Activated CD8-positive, alpha-beta T cell treated with anti-CD3 and anti-CD28 coated beads for 36 hours (primary cell): ENCODE measurements around the gene BNIP1. TPM values are rescaled to one million over a fixed set of nuclear protein-coding genes. Genes with fewer than 3 reads are reported as not detected.
"Not testable (repeated sequence)": the region's sequence is repeated elsewhere in the genome, so short reads cannot be mapped to it uniquely, and the experiment has no call there.

Source experiments
- ATAC-seq: fragments of 200-7000 bp; cut with Tn5 transposase; one replicate; pipeline ENCODE4 v1.10.0; 2021; ENCODE audit warnings: mild to moderate bottlenecking, moderate library complexity
- CTCF ChIA-PET: fragments of 350-600 bp; sonication (Branson Sonifier 250); formaldehyde crosslinking; loops from one replicate; lab custom pipeline; 2021; ENCODE audit warnings: antibody characterized with exemption; lab: Charles Lee
- POLR2A ChIA-PET: fragments of 350-600 bp; sonication (Branson Sonifier 250); formaldehyde crosslinking; loops from one replicate; lab custom pipeline; 2021; ENCODE audit warnings: antibody characterized with exemption; lab: Charles Lee
- DNase-seq: peaks from one replicate; pipeline ENCODE4 v3.0.0-alpha.2; 2020
- H3K27ac Mint-ChIP-seq: one replicate; pipeline ENCODE4 v1.8.0; 2021; ENCODE audit warnings: mild to moderate bottlenecking, mixed read lengths
- H3K27me3 Mint-ChIP-seq: one replicate; pipeline ENCODE4 v1.8.0; 2021; ENCODE audit warnings: mixed read lengths
- H3K36me3 Mint-ChIP-seq: one replicate; pipeline ENCODE4 v1.8.0; 2021; ENCODE audit warnings: low read depth, mixed read lengths
- H3K4me1 Mint-ChIP-seq: one replicate; pipeline ENCODE4 v1.8.0; 2021; ENCODE audit warnings: low read depth, mixed read lengths
- H3K4me3 Mint-ChIP-seq: one replicate; pipeline ENCODE4 v1.8.0; 2021; ENCODE audit warnings: mild to moderate bottlenecking, moderate library complexity, mixed read lengths
- H3K9me3 Mint-ChIP-seq: one replicate; pipeline ENCODE4 v1.8.0; 2021; ENCODE audit warnings: mixed read lengths
- CTCF ChIP-seq: fragments of 200-600 bp; IDR thresholded peaks from one replicate; pipeline ENCODE4 v1.8.0; 2022; ENCODE audit warnings: antibody characterized with exemption, mild to moderate bottlenecking
- intact Hi-C: fragments of 100-400 bp; cut with micrococcal nuclease; formaldehyde crosslinking; loops from one replicate; pipeline ENCODE4 v1.10.0; 2022
- total RNA-seq, 2 experiments: library from RNA; stranded (reverse); gene quantifications; one replicate each; pipeline ENCODE4 v1.2.3, GENCODE V29; 2021

BNIP1 gene
- total RNA-seq, 2 experiments from 2014 or later: 23.5 to 25.2 TPM

- peaks cover 15% of the 10 kb centered on the region for H3K36me3 Mint-ChIP-seq
- H3K4me3 Mint-ChIP-seq: no peak overlapping the region
- intact Hi-C loops: no loop called here
- H3K4me1 Mint-ChIP-seq: peaks cover 28% of the 10 kb centered on the region
- TF ChIP-seq CTCF: no peak
- no peak for DNase-seq
- ChIA-PET POLR2A (no interaction called here), CTCF (no interaction called here)
- peaks cover 3% of the 10 kb centered on the region for H3K9me3 Mint-ChIP-seq
- no peaks in the 10 kb centered on the region for H3K27me3 Mint-ChIP-seq
- no peak overlapping the region for H3K27ac Mint-ChIP-seq
- ATAC-seq: no peak
These were observed 40.9 kb upstream of the BNIP1 start for GRCh38 chr5:173103411-173103810.

DNA sequence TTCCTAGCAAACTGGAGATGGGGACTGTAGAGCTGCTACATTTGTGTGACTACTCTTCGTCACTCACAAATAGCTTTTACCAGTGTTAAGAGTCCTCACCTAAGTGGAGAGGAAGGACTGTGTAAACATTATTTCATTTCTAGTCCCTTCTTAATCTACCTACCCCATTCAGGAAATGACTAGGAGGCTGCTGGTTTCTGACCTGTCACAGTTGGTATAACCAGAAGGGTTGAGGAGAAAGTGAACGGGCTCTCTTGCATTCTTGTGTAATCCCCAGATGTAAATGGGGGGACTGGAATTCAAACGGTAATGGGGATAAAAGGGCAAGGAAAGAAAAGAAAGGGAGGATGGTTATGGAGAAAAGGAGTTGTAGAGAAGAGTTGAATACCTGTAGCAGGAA, 35.4 kb upstream of the BNIP1 start:
- intact Hi-C loops: no loop called here
- peak overlapping the region; percentile 72 for H3K27ac Mint-ChIP-seq
- H3K4me3 Mint-ChIP-seq: no peak overlapping the region
- H3K27me3 Mint-ChIP-seq: no peaks in the 10 kb centered on the region
- no peak for DNase-seq
- peaks cover 5% of the 10 kb centered on the region for H3K36me3 Mint-ChIP-seq
- H3K9me3 Mint-ChIP-seq: no peaks in the 10 kb centered on the region
- no peak for TF ChIP-seq CTCF
- H3K4me1 Mint-ChIP-seq: peaks cover 23% of the 10 kb centered on the region
- ChIA-PET POLR2A (no interaction called here), CTCF (no interaction called here)
- no peak for ATAC-seq

DNA sequence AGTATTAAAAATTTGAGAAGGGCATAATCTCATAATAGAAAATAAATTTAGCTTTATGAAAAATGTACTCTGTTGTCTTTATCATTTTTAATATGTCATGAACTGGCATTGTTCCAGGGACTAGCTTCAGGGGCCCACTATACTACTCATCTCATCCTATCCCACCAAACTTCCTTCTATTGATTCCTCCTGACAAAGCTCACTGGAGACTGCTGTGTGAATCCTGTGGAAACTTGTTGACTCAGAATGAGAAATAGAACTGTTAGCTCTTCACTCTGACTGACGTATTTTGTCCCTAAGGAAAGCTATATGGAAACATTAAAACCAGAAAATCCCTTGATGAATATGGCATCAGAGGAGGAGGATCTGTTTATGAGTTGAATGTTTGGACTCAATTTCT, 29.8 kb upstream of the BNIP1 start:
- DNase-seq (no peak), ATAC-seq (no peak)
- peaks cover 14% of the 10 kb centered on the region for H3K36me3 Mint-ChIP-seq
- peaks cover 11% of the 10 kb centered on the region for H3K4me1 Mint-ChIP-seq
- no peak for TF ChIP-seq CTCF
- ChIA-PET CTCF (no interaction called here), POLR2A (interaction anchor here (0.9 kb wide), 1 partner anchor 26 kb away, joined by 3 read pairs; no protein-coding TSS in a partner anchor)
- peaks cover 2% of the 10 kb centered on the region for H3K9me3 Mint-ChIP-seq
- H3K4me3 Mint-ChIP-seq: no peak overlapping the region
- intact Hi-C loops: no loop called here
- no peak overlapping the region for H3K27ac Mint-ChIP-seq
- no peaks in the 10 kb centered on the region for H3K27me3 Mint-ChIP-seq

- ChIA-PET POLR2A (no interaction called here), CTCF (no interaction called here)
- no peaks in the 10 kb centered on the region for H3K4me1 Mint-ChIP-seq
- ATAC-seq: no peak
- no peak overlapping the region for H3K4me3 Mint-ChIP-seq
- peaks cover 3% of the 10 kb centered on the region for H3K9me3 Mint-ChIP-seq
- peaks cover 26% of the 10 kb centered on the region for H3K36me3 Mint-ChIP-seq
- no peak for DNase-seq
- H3K27me3 Mint-ChIP-seq: no peaks in the 10 kb centered on the region
- intact Hi-C loops: no loop called here
- TF ChIP-seq CTCF: no peak
- no peak overlapping the region for H3K27ac Mint-ChIP-seq
These were observed 24.6 kb upstream of the BNIP1 start for GRCh38 chr5:173119719-173120118.

GRCh38 chr5:173123416-173123815, 20.9 kb upstream of the BNIP1 start:
- H3K27ac Mint-ChIP-seq: no peak overlapping the region

DNA sequence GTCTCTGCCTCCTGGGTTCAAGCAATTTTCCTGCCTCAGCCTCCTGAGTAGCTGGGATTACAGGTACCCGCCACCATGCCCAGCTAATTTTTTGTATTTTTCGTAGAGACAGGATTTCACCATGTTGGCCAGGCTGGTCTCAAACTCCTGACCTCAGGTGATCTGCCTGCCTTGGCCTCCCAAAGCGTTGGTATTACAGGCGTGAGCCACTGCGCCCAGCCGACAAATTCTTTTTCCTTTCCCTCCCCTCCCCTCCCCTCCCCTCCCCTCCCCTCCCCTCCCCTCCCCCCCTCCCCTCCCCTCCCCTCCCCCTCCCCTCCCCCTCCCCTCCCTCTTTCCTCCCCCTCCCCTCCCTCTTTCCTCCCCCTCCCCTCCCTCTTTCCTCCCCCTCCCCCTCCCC, 12.2 kb upstream of the BNIP1 start:
- H3K36me3 Mint-ChIP-seq, DNase-seq, H3K27me3 Mint-ChIP-seq, ATAC-seq, H3K27ac Mint-ChIP-seq, H3K9me3 Mint-ChIP-seq, H3K4me3 Mint-ChIP-seq, POLR2A ChIA-PET, H3K4me1 Mint-ChIP-seq, intact Hi-C loops: not testable (repeated sequence)
- CTCF ChIA-PET: interaction anchor here (1.0 to 2.5 kb wide), 2 partner anchors 8 to 148 kb away, joined by 3 to 8 read pairs; no protein-coding TSS in a partner anchor

More at GRCh38 chr5:173123416-173123815, 20.9 kb upstream of the BNIP1 start:
- Mint-ChIP-seq H3K9me3 (peaks cover 3% of the 10 kb centered on the region), H3K4me3 (no peak overlapping the region), H3K36me3 (peaks cover 29% of the 10 kb centered on the region), H3K27me3 (no peaks in the 10 kb centered on the region), H3K4me1 (no peaks in the 10 kb centered on the region)
- DNase-seq: no peak
- ChIA-PET POLR2A (no interaction called here), CTCF (interaction anchor here (2.1 kb wide), 1 partner anchor 12 kb away, joined by 8 read pairs; no protein-coding TSS in a partner anchor)
- no peak for TF ChIP-seq CTCF
- intact Hi-C loops: no loop called here
- no peak for ATAC-seq
